Activated CD4-positive, CD25-positive, alpha-beta regulatory T cell (primary cell): ENCODE results near the gene KIF5A.
"Not testable (repeated sequence)": the region's sequence is repeated elsewhere in the genome, so short reads cannot be mapped to it uniquely, and the experiment has no call there.

Experiments used
- DNase-seq, 4 experiments: peaks; one replicate each; lab custom pipeline; 2025; lab: John Stamatoyannopoulos, UW

The KIF5A gene

GRCh38 chr12:57584690-57585089, 34.8 kb downstream of the KIF5A start:
- no peak for DNase-seq

- DNase-seq, result no peak
Measured at GRCh38 chr12:57585156-57585555, 35.3 kb downstream of the KIF5A start.

DNA sequence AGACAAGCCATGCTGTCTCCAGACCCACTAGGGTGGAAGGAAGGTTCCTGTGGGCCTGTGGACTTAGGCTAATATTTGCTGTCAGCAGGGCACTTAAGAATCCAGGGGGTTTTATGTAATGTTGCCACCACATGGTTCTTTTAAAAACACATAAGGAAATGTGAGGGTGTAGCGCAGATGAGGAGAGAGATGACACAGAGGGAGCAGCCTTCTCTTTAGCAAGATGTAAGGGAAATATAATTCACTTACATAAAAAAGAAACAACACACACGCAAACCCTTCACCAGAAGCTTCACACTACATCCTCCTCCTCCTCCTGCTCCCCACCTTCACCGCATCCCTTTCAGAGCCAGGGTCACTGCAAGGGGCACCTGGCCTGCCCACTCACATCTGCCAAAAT, 36.3 kb downstream of the KIF5A start:
- no peak for DNase-seq

- no peak for DNase-seq
Measured at GRCh38 chr12:57586832-57587429, 37.1 kb downstream of the KIF5A start.

DNA sequence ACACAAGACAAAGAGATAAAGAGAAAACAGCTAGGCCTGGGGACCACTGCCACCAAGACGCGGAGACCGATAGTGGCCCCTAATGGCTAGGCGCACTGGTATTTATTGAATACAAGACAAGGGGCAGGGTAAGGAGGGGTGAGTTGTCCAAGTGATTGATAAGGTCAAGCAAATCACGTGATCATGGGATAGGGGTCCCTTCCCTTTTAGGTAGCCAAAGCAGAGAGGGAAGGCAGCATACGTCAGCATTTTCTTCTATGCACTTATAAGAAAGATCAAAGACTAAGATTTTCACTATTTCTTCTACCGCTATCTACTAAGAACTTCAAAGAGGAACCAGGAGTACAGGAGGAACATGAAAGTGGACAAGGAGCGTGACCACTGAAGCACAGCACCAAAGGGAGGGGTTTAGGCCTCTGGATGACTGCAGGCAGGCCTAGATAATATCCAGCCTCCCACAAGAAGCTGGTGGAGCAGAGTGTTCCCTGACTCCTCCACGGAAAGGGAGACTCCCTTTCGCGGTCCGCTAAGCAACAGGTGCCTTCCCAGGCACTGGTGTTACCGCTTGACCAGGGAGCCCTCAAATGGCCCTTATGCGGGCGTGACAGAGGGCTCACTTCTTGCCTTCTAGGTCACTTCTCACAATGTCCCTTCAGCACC, 39.2 kb downstream of the KIF5A start:
- DNase-seq, result not testable (repeated sequence)

DNA sequence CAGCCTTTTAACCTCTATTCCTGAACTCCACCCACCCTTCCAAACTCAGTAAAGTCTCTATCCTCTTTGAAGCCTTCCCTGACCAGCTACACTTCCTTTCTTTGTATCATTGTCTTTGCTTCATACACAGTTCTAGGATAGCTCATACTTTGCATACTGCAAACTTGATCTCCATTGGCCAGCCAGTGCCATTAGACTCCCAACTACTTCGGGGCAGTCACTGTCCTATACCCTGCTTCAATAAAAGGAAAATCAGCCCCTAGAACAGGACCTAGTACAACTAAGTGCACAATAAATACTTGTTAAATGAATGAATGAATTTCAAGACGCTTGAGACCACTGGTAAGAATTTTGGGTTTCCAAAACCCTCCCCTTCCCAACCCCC, 40.6 kb downstream of the KIF5A start:
- DNase-seq, result no peak

DNA sequence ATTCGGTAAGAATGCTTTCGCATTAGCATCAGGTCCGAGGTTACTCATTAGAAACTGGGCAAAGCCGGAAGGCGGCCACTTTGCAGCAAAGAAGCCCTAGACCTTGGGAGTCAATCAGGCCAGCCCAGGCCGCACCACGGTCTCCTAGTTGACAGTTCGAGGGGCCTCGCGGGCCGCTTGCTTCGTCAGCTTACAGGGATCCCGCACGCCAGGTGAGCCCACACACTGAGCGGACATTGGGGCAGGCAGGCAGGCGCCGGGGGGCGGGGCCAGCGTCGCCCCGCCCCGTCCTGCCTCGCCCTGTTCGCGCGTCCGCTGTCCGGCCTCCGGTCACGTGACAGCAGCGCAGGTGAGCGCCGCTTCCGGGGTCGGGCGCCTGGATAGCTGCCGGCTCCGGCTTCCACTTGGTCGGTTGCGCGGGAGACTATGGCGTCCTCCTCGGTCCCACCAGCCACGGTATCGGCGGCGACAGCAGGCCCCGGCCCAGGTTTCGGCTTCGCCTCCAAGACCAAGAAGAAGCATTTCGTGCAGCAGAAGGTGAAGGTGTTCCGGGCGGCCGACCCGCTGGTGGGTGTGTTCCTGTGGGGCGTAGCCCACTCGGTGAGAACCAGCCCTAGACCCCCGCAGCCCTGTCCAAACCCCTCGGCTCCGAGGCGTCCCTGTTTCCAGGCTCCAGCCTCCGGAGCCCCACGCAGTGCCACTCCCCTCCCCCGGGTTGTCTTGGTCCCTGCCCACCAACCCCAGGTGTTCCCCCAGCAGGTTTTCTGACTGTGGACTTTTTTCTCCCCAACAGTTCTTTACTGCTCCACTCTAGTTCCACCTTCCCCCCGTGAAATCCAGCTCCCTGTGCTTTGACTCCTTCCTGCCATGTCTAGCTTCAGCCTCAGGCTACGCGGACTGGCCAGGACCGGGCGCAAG, 41.3 kb downstream of the KIF5A start, which contains the start of gene PIP4K2C:
PIP4K2C (plus strand) TSS at position 329 of the 918 bp plus-strand sequence; CDS start at position 427, 98 bp downstream.
- DNase-seq, result peak; percentile 47 to 68 (median 51)

GRCh38 chr12:57591782-57592325, 42.0 kb downstream of the KIF5A start:
- no peak for DNase-seq

- no peak for DNase-seq
Measured at GRCh38 chr12:57592551-57593165, 42.8 kb downstream of the KIF5A start.

DNA sequence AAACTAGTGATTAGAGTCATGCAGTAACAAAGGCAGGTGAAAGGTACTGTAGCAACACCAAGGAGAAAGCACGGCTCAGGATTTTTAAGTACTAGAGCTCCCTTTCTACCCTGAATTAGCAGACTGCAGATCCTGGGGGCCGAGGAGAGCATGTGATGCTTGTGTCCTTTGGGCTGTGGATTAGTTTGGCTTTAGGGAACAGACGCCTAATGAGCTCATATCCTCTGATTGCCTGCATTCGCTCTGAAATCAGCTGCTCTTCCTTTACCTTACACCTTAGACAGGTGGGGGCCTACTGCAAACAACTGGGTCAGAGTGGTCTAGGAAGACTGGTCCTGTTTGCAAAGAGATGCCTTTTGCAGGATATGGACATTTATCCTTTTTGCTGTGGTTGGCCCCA, 43.3 kb downstream of the KIF5A start:
- no peak for DNase-seq

GRCh38 chr12:57600395-57600794, 50.6 kb downstream of the KIF5A start:
- DNase-seq, result no peak

DNA sequence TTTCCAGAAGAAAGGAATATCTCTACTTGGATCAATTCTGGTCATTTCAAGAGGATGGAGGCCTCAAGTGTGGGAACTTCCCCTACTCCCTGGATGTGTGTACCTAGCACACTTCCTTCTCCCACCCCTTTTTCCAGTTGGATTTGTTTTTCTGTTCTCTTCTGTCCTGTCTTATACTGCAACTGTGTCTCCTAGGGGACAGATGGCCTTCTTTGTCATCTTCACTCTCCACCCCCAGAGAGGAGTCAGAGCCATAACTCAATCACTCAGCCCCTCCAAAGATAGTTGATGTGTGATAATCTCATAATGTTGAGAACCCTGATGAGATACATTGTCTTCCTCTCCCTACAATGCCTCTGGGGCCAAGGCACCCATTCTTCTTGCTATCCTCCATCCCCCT, 52.7 kb downstream of the KIF5A start:
- no peak for DNase-seq

DNA sequence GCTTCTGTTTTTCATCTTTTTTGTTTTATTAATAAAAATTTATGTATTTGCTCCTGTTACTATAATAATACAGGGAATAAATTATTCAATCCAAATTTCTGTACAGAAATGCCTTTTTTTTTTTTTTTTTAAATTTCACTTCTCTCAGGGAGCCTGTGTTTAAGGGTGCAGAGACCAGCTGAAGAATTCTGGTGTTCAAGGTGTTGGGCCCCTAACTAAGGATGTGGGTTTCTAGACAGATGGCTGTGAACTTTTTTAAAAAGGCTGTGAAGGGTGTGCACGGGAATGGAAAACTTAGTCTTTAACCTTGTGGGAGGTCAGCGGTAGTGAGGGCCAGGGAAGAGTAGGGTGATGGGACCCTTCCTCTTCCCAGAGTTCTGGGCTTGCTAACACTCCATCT, 53.5 kb downstream of the KIF5A start:
- DNase-seq, result no peak

DNA sequence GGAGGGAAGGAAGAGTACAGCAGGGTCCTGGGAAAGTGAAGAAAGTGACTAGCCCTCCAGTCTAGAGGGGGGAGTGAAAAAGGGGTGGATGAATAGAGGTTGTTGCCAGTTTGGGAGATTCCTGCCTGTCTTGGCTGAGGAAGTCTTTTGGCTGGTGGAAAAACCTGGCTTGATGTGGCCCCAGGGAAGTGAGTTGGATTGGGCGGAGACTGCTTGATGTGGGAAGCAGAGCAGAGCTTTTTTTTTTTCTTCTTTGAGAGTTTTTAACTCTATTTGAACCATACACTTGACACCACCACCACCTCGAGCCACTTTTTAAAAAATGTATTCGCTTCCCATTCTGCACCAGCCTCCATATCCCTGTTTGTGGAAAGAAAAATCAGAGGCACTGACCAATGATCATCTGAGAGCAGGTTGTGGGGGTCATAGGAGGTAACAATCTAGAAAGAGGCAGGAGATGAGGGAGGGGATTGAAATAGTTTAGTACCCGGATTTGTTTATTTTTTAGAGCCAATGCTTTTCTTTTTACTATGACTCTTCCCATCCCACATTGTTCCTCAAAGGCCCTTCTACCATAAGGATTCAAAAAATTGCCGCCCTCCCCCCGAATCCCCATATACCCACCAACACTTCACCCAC, 54.1 kb downstream of the KIF5A start:
- DNase-seq, result no peak

DNA sequence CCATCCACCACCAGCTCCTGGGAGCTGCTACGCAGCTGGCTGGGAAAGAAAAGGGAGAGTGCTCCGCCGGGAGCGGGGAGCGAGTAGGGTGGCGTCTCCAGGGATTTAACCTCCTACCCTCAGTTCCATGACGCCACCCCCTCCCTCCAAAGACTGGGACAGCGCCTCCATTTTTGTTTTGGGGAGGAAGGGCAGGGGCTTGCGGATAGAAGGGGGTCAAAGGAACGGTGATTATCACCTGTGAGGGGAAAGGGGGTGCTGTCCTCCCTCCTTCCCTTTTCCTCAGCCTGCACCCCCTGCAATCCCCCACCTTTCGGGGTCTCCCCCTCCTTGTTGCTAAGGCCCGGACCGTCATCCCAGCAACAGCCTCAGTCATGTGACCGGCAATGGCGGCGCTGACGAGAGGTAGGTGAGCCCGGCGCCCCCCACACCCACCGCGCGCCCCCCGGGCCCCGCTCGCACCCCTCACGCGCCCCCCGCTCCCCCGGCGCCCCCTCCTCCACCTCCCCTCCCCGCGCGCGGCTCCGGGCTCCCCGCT, 54.7 kb downstream of the KIF5A start, which contains the start of gene DTX3:
DTX3 (plus strand) TSS at position 371 of the 538 bp plus-strand sequence. CDS start 1,694 bp downstream, outside the sequence.
- DNase-seq, result no peak

GRCh38 chr12:57604992-57605810, 55.4 kb downstream of the KIF5A start:
- DNase-seq, result no peak

DNA sequence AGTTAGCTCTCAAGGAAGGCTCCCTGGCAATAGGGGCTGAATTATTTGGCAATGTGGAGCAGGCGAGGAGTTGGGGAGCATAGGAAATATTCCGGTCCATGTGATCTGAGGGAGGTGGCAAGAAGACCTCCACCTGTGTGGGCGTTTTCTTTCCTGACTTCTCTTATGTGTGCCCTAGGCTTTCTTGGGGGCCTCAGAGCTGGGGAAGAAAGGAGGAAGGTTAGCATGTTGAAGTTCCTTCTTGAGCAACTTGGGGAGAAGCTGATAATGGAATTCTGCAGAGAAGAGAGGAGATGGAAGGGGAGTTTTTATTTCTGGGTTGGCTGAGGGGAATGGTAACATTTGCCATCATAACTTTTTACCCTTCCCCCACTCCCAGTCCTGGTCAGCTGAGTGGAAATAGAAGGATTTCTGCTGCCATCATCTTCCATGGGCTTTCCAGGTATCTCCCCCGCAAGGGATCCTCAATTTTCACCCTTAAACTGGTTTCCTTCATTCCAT, 56.0 kb downstream of the KIF5A start:
- no peak for DNase-seq

DNA sequence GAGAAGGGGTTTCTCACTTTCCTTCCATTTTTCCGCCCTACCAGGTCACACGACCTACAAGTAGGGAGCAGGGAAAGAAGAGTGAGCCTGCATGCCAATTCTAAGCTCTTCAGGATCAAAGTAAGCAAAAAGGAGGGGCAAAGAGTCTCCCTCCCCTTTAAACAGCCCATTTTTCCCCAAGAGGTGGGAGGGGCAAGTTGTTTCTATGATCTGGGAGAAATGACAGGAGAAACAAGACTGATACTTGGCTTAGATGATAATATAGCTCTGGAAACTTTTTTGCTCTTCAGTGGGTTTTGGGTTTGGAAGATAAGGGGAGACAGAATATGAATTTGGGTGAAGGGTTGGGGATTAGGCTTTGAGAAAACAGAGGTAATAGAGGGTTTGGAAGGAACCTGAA, 56.6 kb downstream of the KIF5A start:
- DNase-seq, result no peak

GRCh38 chr12:57606821-57607220, 57.0 kb downstream of the KIF5A start:
- no peak for DNase-seq
